GM21723 (cell line): ENCODE data around the gene KCTD17.

Experiments
- ATAC-seq: cut with Tn5 transposase; IDR thresholded peaks from one replicate; pipeline ENCODE4 v1.9.1; 2021; ENCODE audit warnings: mild to moderate bottlenecking, moderate library complexity; ENCODE audit not compliant: unreplicated experiment

KCTD17 gene

GRCh38 chr22:37097346-37097745, 45.8 kb downstream of the KCTD17 start:
- ATAC-seq: no peak

- ATAC-seq: no peak
These were observed 47.5 kb downstream of the KCTD17 start for GRCh38 chr22:37098976-37099591.

- no peak for ATAC-seq
These were observed 49.1 kb downstream of the KCTD17 start for GRCh38 chr22:37100589-37101127.

GRCh38 chr22:37101311-37102066, 49.9 kb downstream of the KCTD17 start:
- ATAC-seq: no peak

- ATAC-seq: no peak
These were observed 51.6 kb downstream of the KCTD17 start for GRCh38 chr22:37103151-37103550.

- ATAC-seq: no peak
These were observed 52.3 kb downstream of the KCTD17 start for GRCh38 chr22:37103656-37104452.

- ATAC-seq: no peak
These were observed 53.6 kb downstream of the KCTD17 start for GRCh38 chr22:37105154-37105553.

- no peak for ATAC-seq
These were observed 54.4 kb downstream of the KCTD17 start for GRCh38 chr22:37105990-37106389.

GRCh38 chr22:37107816-37108621, 56.5 kb downstream of the KCTD17 start:
- no peak for ATAC-seq

GRCh38 chr22:37109242-37109917, 57.8 kb downstream of the KCTD17 start, which contains the start of gene TMPRSS6:
TMPRSS6 (minus strand) TSS chr22:37109713; CDS start chr22:37103417, 6,296 bp downstream.
- ATAC-seq: no peak

GRCh38 chr22:37111156-37111717, 59.7 kb downstream of the KCTD17 start:
- no peak for ATAC-seq

GRCh38 chr22:37112084-37112728, 60.7 kb downstream of the KCTD17 start:
- no peak for ATAC-seq
